ENCODE measurements around the gene IMMP2L.

The IMMP2L gene

DNA sequence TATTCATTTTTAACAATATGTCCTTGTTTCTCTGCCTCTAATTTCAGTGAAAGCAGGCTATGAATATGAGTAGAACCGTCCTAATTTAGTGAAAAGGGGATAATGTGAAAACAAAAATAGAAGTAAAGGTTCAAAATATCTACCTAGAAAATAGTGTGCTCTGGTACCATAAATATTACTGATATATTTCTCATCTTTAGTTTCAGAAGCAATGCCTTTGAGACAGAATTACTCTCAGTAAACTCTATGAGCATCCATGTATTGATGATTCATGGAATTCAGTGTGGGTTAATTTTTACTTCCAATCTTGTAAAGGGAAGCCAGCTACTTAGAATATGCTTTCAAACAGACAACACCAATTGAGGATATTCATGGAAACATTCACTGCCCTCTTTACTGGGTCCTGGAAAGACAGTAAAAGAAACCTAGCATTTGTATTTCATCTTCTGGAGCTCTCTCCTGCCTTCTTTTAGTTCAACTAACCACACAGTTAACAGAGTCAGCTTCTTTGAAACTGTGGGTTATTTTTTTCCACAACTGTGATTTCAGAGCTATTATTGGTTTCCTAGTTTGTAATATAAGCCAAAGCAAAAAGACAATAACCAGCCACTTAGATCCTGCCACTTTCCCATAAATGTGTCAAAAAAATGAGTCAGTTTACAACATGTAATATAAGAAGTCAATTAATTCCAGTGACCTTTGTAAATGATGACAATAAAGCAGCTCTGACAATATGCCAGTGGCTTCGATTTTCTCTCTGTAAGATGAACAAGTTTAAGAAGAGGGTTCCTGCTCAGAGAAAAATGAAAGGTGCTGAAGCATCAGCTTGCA is 469.7 kb downstream of the IMMP2L start:
- H3K27ac ChIP-seq (ENCODE audit: insufficient read depth, low read depth, low read length, poor library complexity, severe bottlenecking): no peak overlapping the region
- no peaks in the 10 kb centered on the region for H3K36me3 ChIP-seq (ENCODE audit: control insufficient read depth, insufficient read depth, low read length)
- no peaks in the 10 kb centered on the region for H3K9me3 ChIP-seq (ENCODE audit: control insufficient read depth, low read length)
- H3K4me1 ChIP-seq (ENCODE audit: control insufficient read depth, insufficient read depth, low read length): peaks cover 42% of the 10 kb centered on the region
- peak overlapping the region; percentile 22 for H3K4me3 ChIP-seq (ENCODE audit: insufficient read depth, low read depth, low read length)
- no peaks in the 10 kb centered on the region for H3K27me3 ChIP-seq (ENCODE audit: control insufficient read depth, insufficient read depth, low read length, poor library complexity, severe bottlenecking)
- 69 to 81% methylated on average over 1 to 2 of the region's 2 CpGs for WGBS, 2 experiments

DNA sequence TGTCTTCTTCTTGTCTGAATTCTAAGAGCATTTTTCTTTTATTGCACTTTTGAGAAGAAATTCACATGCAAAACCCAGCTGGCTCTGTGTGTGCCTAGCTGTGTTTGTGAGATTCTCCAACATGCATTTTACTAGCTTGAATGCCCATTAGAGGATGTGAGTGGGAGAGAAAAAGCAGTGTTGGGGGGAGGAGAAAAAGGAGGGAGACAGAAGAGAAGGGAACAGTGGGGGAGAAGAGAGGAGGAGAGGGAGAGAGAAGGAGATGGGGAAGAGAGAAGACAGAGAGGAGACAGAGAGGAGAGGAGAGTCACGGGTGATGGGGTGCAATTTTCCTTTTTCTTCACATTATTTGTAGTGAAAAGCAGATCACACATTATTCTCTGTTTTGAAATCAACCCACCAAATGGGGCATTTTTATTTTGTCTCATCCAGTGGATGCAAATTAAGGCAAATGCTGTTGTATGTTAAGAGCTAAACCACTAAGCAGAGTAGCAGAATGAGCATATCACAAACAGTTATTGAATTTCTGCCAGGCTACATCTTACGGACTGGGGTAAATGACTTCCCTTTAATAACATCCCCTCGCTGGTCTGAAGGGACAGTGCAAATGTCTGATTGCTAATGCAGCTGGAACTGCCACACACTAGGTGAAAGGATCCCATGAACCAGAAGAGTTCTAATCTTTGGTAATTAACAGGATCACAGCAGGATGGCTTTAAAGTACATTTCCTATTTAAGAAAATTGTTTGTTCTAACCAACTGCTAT is 470.5 kb downstream of the IMMP2L start:
- 32 to 40% methylated on average over 2 to 3 of the region's 3 CpGs for WGBS, 2 experiments
- Histone ChIP-seq H3K9me3 (ENCODE audit: control insufficient read depth, low read length) (no peaks in the 10 kb centered on the region), H3K27me3 (ENCODE audit: control insufficient read depth, insufficient read depth, low read length, poor library complexity, severe bottlenecking) (no peaks in the 10 kb centered on the region), H3K4me1 (ENCODE audit: control insufficient read depth, insufficient read depth, low read length) (peaks cover 38% of the 10 kb centered on the region), H3K27ac (ENCODE audit: insufficient read depth, low read depth, low read length, poor library complexity, severe bottlenecking) (no peak overlapping the region), H3K4me3 (ENCODE audit: insufficient read depth, low read depth, low read length) (peak overlapping the region; percentile 22), H3K36me3 (ENCODE audit: control insufficient read depth, insufficient read depth, low read length) (no peaks in the 10 kb centered on the region)

DNA sequence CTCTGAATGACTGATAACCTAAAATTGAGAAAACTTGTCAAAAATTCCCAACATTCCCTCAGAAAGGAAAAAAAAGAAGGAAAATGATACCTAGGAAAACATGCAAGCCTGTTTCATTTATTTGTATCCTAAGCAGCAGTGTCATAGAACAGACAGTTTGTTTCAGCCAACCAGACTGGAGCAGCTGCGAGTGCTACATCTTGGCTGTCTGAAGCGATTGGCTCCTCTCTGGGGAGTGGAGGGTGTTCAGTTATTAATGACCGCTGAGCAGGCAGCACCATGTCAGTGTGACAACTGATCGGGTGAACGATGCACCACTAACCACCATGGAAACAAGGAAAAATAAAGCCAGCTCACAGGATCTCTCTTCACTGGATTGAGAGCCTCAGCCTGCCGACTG is 471.4 kb downstream of the IMMP2L start, which contains the start of gene LRRN3:
Gene LRRN3 (plus strand): TSS at position 282 of the 400 bp plus-strand sequence. CDS start 31,646 bp downstream, outside the sequence.
- Histone ChIP-seq H3K27me3 (ENCODE audit: control insufficient read depth, insufficient read depth, low read length, poor library complexity, severe bottlenecking) (no peaks in the 10 kb centered on the region), H3K36me3 (ENCODE audit: control insufficient read depth, insufficient read depth, low read length) (no peaks in the 10 kb centered on the region), H3K4me3 (ENCODE audit: insufficient read depth, low read depth, low read length) (peak within 1 kb of the TSS; percentile 22), H3K9me3 (ENCODE audit: control insufficient read depth, low read length) (no peaks in the 10 kb centered on the region), H3K4me1 (ENCODE audit: control insufficient read depth, insufficient read depth, low read length) (peaks cover 34% of the 10 kb centered on the region), H3K27ac (ENCODE audit: insufficient read depth, low read depth, low read length, poor library complexity, severe bottlenecking) (no peak within 1 kb of the TSS)
- WGBS, 2 experiments: 58 to 62% methylated on average over 6 of the region's 6 CpGs

DNA sequence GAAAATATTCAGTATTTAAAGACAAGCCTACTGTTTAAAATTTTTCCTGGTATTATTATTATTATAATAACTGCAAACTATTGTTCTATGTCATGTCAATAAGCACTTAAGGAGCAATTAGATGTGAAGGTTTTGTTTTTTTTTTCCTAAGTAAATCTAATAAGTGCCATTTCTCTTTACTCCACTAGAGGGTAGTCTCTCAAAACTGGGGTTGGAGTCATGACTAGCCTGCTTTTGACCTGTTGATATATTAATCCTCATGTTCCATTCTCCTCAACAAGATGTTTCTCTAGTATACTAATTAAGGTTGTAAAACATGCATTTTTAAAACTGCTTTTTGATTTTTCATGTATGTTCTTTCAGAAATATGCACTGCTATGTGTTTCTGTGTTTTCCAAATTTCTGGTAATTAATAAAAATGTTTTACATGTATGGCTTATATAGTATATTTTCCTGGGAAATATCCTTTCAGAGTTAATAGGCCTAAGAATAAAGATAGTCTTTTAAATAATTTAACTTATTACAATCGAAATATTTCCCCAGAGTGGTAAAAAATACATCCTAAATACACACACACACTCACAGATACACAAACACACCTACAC is 472.4 kb downstream of the IMMP2L start:
- Histone ChIP-seq H3K4me1 (ENCODE audit: control insufficient read depth, insufficient read depth, low read length) (peaks cover 30% of the 10 kb centered on the region), H3K27me3 (ENCODE audit: control insufficient read depth, insufficient read depth, low read length, poor library complexity, severe bottlenecking) (no peaks in the 10 kb centered on the region), H3K9me3 (ENCODE audit: control insufficient read depth, low read length) (no peaks in the 10 kb centered on the region), H3K27ac (ENCODE audit: insufficient read depth, low read depth, low read length, poor library complexity, severe bottlenecking) (no peak overlapping the region), H3K4me3 (ENCODE audit: insufficient read depth, low read depth, low read length) (no peak overlapping the region), H3K36me3 (ENCODE audit: control insufficient read depth, insufficient read depth, low read length) (no peaks in the 10 kb centered on the region)
- no CpG with 5 or more reads among the region's 1 CpG for WGBS, 2 experiments

DNA sequence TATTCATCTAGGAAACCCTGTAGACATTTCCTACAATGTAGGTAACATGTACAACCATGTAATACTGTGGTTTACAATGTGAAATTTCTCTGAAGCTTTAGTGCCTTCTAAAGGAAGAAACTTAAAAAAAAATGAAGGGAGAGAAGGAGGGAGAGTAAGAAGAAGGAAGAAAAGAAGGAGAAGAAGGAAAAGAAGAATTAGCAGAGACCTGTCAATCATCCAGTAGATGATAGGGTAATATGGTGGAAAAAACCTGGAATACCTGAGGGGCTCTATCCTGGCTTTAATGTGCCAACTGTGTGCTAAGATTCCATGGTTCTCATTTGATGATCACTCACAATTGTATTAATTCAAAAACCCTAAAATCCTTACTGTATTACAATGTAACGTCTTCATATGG is 474.0 kb downstream of the IMMP2L start:
- Histone ChIP-seq H3K4me1 (ENCODE audit: control insufficient read depth, insufficient read depth, low read length) (peaks cover 23% of the 10 kb centered on the region), H3K27ac (ENCODE audit: insufficient read depth, low read depth, low read length, poor library complexity, severe bottlenecking) (no peak overlapping the region), H3K27me3 (ENCODE audit: control insufficient read depth, insufficient read depth, low read length, poor library complexity, severe bottlenecking) (no peaks in the 10 kb centered on the region), H3K4me3 (ENCODE audit: insufficient read depth, low read depth, low read length) (no peak overlapping the region), H3K36me3 (ENCODE audit: control insufficient read depth, insufficient read depth, low read length) (no peaks in the 10 kb centered on the region), H3K9me3 (ENCODE audit: control insufficient read depth, low read length) (no peaks in the 10 kb centered on the region)
- no CpG with 5 or more reads among the region's 1 CpG for WGBS, 2 experiments

DNA sequence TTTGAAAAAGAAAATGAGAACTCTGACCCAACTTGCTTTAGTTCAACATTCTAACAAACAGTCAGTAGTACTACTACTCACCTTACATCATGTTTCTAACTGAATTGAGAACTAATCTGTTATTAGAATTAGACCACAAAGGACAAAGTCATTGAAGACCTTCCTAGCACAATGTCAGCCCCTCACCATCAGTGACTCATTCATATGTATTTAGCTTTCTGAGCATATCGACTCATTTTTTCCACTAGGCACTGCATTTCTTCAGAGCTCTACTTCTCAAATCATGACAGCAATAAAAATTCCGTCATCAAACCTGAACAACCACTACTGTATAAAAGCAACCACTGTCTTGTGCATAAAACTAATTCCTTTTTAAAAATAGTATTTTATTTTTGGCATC is 475.8 kb downstream of the IMMP2L start:
- Histone ChIP-seq H3K27ac (ENCODE audit: insufficient read depth, low read depth, low read length, poor library complexity, severe bottlenecking) (no peak overlapping the region), H3K9me3 (ENCODE audit: control insufficient read depth, low read length) (no peaks in the 10 kb centered on the region), H3K27me3 (ENCODE audit: control insufficient read depth, insufficient read depth, low read length, poor library complexity, severe bottlenecking) (no peaks in the 10 kb centered on the region), H3K4me1 (ENCODE audit: control insufficient read depth, insufficient read depth, low read length) (peaks cover 20% of the 10 kb centered on the region), H3K4me3 (ENCODE audit: insufficient read depth, low read depth, low read length) (no peak overlapping the region), H3K36me3 (ENCODE audit: control insufficient read depth, insufficient read depth, low read length) (no peaks in the 10 kb centered on the region)
- WGBS, 2 experiments: 96 to 99% methylated on average over 2 of the region's 2 CpGs

DNA sequence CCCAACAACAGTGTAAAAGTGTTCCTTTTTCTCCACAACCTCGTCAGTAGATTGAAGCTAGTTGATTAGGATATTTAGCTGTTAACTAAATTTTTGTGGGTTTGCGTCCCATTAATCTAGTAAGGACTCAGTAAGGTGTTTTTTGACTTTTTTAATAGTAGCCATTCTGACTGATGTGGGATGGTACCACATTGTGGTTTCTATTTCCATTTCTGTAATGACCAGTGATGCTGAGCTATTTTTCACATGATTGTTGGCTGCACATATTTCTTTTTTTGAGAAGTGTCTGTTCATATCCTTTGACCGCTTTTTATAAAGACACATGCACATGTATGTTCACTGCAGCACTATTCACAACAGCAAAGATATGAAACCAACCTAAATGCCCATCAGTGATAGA is 476.9 kb downstream of the IMMP2L start:
- H3K4me3 ChIP-seq (ENCODE audit: insufficient read depth, low read depth, low read length): no peak overlapping the region
- no peak overlapping the region for H3K27ac ChIP-seq (ENCODE audit: insufficient read depth, low read depth, low read length, poor library complexity, severe bottlenecking)
- peaks cover 13% of the 10 kb centered on the region for H3K4me1 ChIP-seq (ENCODE audit: control insufficient read depth, insufficient read depth, low read length)
- H3K36me3 ChIP-seq (ENCODE audit: control insufficient read depth, insufficient read depth, low read length): no peaks in the 10 kb centered on the region
- H3K9me3 ChIP-seq (ENCODE audit: control insufficient read depth, low read length): no peaks in the 10 kb centered on the region
- 84 to 97% methylated on average over 3 of the region's 3 CpGs for WGBS, 2 experiments
- H3K27me3 ChIP-seq (ENCODE audit: control insufficient read depth, insufficient read depth, low read length, poor library complexity, severe bottlenecking): no peaks in the 10 kb centered on the region

DNA sequence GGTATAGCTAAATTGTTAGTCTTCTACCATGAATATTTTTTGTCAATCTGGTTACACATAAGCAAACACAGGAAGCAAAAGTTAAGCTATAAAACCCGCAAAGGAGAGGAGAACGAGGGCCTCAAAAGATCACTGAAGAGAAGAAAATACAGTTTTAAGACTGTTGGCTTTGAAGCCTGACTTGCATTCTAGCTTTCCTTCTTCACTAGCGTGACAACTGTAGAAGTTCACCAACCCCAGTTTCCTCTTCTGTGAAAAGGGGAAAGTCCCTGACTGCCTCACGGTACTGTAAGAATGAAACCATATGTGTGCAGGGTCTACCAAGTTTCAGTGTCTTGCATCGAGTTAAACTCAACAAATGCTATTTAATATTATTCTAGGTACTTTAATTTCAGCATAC is 478.9 kb downstream of the IMMP2L start:
- no peaks in the 10 kb centered on the region for H3K27me3 ChIP-seq (ENCODE audit: control insufficient read depth, insufficient read depth, low read length, poor library complexity, severe bottlenecking)
- H3K4me3 ChIP-seq (ENCODE audit: insufficient read depth, low read depth, low read length): no peak overlapping the region
- H3K27ac ChIP-seq (ENCODE audit: insufficient read depth, low read depth, low read length, poor library complexity, severe bottlenecking): no peak overlapping the region
- WGBS, 2 experiments: 87 to 97% methylated on average over 3 to 5 of the region's 5 CpGs
- no peaks in the 10 kb centered on the region for H3K9me3 ChIP-seq (ENCODE audit: control insufficient read depth, low read length)
- H3K36me3 ChIP-seq (ENCODE audit: control insufficient read depth, insufficient read depth, low read length): no peaks in the 10 kb centered on the region
- peaks cover 13% of the 10 kb centered on the region for H3K4me1 ChIP-seq (ENCODE audit: control insufficient read depth, insufficient read depth, low read length)

DNA sequence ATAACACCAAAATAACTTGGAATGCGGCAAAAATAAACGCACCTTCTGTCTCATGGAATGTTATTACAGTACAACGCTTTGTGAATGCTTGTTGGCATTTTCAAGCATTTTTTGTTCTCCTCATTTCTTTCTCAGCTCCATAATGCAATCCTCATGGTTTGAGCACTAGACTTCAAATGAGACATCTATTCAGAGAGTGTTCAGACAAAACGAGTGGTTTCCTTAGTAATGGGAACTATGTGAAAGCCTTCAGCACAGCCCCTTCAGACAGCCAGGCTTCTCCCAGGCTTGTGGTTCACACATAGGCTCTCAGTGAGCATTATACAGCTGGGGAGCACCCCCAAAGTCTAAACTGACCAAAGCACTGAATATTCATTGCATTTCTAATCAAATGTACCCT is 479.9 kb downstream of the IMMP2L start:
- no peaks in the 10 kb centered on the region for H3K9me3 ChIP-seq (ENCODE audit: control insufficient read depth, low read length)
- 50 to 54% methylated on average over 4 of the region's 4 CpGs for WGBS, 2 experiments
- H3K27ac ChIP-seq (ENCODE audit: insufficient read depth, low read depth, low read length, poor library complexity, severe bottlenecking): no peak overlapping the region
- H3K4me3 ChIP-seq (ENCODE audit: insufficient read depth, low read depth, low read length): no peak overlapping the region
- no peaks in the 10 kb centered on the region for H3K36me3 ChIP-seq (ENCODE audit: control insufficient read depth, insufficient read depth, low read length)
- peaks cover 13% of the 10 kb centered on the region for H3K4me1 ChIP-seq (ENCODE audit: control insufficient read depth, insufficient read depth, low read length)
- H3K27me3 ChIP-seq (ENCODE audit: control insufficient read depth, insufficient read depth, low read length, poor library complexity, severe bottlenecking): no peaks in the 10 kb centered on the region
